ENCODE results near the gene TMEM132A.
"Not testable (repeated sequence)": the region's sequence is repeated elsewhere in the genome, so short reads cannot be mapped to it uniquely, and the experiment has no call there.

TMEM132A gene

DNA sequence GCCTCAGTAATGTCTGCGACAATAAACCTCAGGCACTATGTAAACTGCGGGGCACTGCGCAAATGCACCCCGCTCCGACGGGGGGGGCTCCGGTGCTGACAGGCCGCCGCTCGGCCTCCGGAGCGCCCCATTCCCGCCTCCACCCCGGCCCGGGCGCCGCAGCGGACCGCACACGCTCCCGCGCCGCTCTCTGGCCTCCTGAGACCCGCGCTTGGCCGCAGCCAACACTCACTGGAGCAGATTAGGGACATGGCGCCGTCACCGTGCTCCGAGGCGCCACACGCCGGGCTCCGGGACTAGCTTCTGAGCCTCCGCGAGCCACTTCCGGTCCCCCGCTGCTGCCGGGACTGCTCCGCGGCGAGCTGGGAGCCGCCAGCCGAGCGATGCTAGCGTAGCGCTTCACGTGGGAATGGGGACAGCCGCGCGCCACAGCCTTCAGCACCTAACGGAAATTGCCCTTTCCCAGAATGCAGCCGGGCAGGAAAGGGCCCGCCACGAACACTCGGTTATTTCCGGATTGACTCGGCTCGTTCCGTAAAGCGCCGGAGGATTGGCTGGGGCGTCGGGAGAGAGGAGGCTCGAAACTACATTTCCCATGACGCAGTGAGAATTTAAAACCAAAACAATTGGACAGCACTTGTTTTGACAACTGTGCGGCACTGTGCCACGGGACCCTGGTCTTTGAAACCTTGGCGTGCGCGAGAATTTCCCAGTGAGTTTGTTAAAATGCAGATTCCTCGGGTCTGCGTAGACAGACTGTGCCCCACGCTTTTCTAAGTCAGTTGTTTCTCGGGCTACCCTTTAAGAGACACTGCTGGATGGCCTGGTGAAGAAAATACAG lies 17.9 kb upstream of the TMEM132A start, which contains the start of gene PRPF19:
Gene PRPF19 (minus strand): TSS at position 454 of the 841 bp plus-strand sequence. CDS start 203 bp downstream, at position 251.
- DNase-seq (ENCODE audit: low read depth), result peak; percentile 93

DNA sequence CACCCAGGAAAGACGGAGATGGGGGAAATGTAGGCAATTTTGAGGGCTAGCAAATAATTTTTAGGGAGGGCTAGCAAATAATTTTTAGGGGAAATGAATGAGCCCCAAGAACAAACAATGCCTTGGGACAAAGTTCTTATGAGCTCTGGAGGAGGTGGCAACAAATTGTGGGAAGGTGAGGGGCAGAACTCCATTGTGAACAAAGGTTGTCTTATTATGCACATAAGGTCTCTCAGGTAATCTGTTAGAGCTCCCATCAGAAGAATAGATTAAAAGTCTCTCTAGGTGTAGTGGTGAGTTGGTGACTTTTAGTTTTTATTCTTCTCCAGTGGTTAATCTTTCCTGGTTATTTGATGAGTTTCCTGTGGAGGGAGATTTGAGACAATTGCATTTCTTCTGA lies 15.5 kb upstream of the TMEM132A start:
- DNase-seq (ENCODE audit: low read depth), result no peak

DNA sequence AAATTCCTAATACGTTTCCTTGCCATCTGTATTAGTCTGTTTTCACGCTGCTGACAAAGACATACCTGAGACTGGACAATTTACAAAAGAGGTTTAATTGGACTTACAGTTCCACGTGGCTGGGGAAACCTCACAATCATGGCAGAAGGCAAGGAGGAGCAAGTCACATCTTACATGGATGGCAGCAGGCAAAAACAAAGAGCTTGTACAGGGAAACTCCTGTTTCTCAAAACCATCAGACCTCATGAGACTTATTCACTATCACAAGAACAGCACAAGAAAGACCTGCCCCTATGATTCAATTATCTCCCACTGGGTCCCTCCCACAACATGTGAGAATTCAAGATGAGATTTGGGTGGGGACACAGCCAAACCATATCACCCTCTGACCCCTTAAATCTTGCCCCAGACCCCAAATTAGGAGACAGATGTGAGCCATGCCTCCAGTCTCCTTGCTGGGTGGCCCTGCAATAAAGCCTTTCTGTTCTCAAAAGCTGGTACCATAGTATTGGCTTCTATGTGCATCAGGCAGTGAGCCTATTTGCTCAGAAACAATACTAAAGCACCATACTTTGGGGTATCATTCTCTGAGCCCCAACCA lies 14.5 kb upstream of the TMEM132A start:
- DNase-seq (ENCODE audit: low read depth), result not testable (repeated sequence)

DNA sequence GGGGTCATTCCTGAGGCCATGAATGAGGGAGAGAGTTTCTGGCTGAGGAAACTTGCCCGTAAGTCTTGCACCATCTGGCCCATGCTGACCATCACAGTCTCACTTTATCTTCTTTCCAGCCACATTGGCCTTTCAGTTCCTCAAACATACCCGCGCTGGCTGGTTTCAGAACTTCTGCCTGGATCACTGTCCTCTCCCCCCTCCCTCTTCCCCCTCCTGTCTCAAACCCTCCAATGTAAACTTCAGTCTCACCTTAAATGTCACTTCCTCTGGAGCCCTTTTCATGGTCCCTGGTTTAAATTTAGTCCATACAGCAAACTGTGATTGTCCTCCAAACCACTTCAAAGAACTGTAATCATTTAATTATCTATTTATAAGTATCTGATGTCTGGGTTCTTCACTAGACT lies 14.0 kb upstream of the TMEM132A start:
- DNase-seq (ENCODE audit: low read depth), result no peak

DNA sequence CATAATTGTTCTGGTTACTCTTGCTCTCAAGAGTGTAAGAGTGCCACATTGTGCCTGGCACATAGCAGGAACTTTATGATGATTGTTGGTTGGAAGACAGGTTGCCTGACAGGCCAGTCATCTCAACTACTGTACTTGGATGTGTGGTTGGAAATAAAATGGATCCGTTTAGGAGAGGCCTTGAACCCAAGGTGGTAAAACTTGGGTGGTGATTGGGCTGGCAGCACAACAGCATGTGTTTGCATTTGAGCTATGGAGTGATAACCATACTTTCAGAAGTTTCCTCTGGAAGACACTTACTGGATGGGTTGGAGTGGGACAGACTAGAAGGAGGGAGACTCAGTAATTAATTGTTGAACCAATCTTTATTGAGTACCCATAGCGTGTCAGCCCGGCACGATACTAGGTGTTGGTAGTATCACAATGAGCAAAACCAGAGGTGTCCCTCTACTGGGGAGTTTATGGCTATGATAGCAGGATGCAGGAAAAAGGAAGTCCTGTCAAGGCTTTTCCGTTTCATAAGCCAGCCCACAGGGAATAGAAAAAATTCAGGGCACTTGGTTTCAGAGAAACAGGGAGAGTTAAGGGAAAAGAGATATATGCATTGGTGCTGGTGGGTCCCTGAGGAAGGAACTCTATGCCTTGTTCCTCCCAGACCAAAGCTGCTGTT lies 13.4 kb upstream of the TMEM132A start:
- DNase-seq (ENCODE audit: low read depth), result no peak

DNA sequence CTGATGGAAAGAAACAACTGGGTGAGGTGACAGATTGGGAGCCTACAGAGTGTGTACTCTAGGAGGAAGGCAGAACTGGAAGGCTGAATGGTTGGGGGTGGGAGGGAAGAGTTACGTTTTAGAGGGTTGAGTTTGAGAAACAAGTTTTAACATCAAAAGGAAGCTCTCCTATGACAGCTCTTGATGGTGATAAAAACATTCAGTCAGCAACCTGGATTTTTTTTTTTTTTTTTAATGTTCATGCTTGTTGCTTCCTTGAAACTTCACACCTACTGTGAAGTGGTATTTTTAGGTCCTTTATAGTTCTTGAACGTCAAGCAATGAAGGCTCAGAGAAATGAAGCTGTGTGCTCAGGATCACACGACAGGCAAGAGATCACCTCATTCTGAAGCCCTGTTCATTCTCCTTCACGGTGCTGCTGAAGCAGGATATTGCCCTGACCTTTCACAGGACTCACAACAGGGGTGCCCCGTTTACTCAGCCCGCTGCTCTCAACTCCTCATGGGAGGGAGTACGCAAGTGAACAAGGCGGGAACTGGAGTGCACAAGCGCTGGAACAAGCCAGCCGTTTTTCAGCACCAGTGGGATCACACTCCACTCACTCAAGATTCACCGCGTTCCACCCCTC lies 11.9 kb upstream of the TMEM132A start:
- DNase-seq (ENCODE audit: low read depth), result no peak

DNA sequence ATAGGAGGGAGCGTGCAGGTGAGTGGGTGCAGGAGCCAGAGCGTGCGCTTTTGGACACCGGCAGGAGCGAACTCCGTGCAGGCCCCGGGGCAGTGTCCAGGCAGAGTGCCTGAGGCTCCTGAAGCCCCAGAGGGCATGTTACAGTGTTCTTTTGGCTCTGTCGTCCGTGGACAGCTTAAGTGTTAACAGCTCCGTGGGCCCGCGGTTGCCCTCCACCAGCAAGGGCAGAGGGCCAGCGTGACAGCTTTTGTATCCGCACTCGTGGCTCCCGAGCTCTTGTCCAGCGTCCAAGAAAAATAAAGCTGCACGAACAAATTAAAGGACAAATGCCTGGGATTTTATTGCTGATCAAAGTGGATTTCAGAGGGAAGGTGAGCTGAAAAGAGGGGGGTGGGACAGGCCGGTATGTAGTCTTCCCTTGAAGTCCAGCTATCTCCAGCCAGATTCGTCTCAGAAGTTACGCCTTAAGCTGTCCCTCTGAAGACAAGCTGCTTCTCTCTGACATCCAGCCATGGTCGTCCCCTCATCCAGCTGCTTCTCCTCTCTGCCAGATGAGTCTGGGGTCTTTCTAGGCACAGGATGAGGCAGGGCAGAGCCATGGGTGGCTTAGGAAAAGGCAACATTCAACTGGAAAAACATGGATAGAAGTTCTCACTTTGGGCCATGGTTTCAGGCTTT lies 11.3 kb upstream of the TMEM132A start:
- DNase-seq (ENCODE audit: low read depth), result no peak

DNA sequence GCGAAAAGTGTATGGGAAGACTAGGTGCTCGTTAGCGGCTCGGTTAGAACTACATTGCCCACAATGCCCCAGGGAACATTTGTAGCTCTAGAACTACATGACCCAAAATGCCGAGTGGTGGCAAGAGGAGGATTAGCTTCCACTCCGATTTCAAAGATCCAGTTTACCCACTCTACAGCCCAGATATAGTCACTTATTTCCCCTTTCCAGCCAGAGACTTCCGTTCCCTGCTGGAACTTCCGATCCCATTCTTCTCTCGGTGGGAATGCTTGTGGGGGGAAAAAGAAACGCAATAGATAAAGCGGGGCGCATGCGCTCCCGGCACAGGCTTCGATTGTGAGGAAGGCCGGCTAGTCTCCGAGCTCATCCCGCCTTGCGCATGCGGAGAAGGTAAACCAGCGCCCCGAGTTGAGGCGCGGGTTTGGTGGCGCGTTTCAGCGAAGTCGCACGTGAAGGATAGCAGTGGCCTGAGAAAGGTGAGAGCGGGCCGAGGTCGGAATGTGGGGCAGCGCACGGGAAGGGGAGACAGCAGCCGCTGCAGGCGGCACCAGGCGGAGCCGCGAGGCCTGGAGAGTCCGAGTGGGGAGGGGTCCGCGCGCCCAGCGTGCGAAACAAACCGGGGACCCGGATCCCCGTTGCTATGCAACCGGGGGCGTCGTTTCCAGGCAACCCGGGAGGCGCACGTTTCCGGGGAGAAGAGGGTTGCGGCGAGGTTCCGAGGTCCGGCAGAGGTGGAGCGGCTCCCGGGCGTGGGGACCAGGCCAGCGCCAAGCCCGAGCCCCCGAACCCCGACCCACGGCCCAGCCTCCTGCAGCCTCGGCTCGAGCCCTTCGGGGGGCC lies 10.2 kb upstream of the TMEM132A start, which contains the start of gene TMEM109:
Gene TMEM109 (plus strand): TSS at position 366 of the 840 bp plus-strand sequence. CDS start 5,536 bp downstream, outside the sequence.
- peak; percentile 74 for DNase-seq (ENCODE audit: low read depth)

DNA sequence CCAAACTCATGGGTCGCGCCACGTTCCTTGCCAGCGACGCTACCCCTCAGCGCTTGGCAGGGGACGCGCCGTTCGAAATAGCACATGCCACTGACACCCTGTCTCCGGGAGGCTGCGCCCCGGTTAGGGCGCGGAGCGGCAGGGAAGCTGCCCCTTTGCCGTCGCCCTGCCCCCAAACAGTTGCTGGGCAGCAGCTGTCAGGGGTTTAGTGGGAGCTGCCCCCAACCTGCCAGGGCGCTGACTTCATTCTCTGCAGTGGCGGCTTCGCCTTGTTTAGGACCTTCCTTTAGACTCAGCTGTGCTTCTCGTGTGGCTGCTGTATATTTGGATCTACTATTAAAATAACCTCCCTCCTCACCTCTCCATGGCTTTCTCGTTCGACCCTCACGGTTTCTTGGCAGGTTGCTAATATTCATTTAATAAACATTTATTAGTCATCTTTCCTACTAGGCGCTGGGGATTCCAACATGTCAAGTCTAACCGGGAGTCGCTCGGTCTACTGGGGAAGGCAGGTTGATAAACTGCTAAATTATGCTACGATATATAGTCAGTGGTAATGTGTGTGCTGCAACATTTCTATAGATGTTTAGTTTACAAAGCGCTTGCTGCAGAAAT lies 9.5 kb upstream of the TMEM132A start:
- DNase-seq (ENCODE audit: low read depth), result no peak

DNA sequence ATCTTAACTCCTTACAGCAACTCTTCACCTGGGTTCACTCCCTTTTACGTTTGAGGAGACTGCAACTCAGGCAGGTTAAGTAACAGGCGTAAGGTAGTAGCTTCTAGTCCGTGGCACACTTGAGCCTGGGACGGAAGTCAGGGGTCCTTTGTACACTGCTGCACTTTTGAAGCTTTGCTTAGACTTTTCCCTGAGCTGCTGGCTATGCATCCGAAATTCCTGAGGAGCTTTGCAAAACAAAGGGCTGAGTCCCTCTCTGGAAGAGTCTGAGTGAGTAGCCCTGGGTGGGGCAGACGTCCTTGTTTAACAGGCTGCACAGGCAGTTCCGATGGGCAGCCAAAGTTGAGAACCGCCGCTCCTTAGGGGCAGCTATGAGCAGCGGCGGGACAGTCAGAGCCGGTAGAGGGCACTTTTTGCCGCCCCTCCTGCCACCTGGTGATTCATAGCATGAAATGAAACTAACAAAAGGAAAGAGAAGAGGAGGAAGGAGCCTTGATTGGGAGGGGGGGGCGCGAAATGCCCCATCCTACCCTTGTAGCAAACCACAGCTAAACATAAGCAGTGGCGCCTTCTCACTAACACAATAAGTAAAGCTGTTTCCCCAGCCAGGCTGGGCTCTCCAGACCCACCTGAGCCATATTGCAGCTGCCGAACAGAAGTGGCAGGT lies 8.9 kb upstream of the TMEM132A start:
- no peak for DNase-seq (ENCODE audit: low read depth)

DNA sequence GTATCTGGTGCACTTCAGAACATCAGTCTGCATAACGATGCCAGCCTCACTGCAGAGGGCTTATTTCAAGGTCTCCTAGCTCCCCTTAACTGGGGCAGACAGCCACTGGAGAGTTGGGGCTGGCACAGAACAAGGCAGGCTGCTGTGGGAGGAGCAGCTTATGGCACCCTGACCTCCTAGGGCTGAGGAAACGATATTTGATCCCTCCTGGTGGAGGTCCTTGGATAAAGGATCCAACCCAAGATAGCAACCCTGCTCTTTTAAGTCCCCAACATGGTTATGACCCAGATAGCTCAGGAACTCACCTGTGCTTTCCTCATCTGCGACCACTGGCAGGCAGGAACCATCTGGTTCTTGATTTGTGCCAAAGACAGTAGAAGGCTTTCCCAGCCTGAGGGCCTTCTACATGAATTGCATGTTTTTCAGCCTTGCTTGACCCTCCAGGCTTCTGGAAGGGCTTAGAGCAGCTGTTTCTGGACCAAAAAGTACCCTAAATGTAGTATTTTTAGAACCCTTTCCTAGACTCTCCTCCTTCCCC lies 7.5 kb upstream of the TMEM132A start:
- no peak for DNase-seq (ENCODE audit: low read depth)

DNA sequence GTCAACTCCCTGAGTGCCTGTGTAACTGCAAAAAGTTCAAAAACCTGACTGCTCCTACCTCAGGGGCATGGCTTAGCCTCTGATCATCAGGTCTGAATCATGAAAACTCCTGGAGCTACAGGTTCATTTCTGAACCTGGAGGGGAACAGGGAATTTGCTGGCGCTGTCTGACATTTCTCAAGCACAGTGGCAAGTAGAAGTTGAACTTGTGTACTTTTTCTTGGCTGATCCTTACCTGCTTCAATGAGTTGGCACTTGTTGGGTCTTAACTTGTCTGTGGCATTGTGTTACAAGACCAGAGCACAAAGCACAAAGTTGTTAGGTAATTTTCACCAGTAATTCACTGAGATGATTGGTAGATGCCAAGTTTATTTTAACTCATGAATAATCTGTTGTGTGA lies 7.0 kb upstream of the TMEM132A start:
- DNase-seq (ENCODE audit: low read depth), result no peak

DNA sequence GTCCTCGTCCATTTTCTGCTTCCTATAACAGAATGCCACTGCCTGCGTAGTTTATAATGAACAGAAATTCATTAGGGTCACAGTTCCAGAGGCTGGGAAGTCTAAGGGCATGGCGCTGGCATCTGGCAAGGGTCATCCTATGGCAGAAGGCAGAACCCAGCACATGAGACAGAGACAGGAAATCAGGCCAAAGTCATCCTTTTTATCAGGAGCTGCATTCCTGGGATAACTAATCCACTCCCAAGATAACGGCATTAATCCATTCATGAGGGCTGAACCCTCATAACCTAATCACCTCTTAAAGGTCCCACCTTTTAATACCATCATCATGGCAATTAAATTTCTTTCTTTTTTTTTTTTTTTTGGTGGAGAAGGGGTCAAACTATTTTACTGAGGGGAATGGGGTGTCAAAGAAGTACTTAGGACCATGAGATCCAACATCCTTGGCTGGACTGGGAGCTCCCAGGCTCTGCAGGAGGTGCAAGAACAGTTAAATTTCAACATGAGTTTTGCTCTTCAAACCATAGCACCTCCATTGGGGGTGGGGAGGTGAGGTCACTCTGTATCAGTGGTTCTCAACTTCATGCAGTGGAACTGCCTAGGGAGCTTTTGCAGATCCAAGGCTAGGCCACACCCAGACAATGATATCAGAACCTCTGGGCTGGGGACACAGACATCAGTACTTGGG lies 5.9 kb upstream of the TMEM132A start:
- no peak for DNase-seq (ENCODE audit: low read depth)

DNA sequence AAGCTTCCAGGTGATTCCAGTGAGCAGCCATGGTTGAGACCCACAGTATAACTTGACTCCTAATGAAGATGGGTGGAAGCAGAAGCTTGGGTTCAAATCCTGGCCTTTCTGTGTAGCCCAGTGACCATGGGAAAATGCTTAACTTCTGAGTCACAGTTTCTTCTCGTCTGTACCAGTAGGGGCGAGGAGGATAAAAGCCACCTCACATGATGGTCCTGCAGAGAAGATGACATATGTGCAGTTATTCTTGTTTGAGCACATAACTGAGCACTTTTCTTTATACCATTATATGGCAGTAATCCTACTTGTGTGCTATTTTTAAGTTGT lies 5.4 kb upstream of the TMEM132A start:
- no peak for DNase-seq (ENCODE audit: low read depth)

DNA sequence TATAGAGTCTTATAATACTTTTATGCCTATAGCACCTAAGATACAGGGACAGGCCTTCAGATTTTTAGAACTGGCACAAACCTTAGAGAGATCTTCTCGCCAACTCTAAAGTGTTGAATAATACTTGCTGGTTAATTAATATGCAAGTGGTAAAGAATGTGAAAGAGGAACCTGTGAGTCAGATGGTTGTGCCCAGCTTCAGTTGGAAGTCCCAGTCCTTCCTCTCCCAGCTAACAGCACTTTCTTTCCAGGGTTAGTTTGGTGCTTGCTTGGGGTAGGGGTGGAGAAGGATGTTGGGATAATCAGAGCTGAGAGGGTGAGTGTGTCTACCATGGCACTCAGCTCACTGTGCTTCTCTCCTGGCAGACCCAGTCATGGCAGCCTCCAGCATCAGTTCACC lies 4.9 kb upstream of the TMEM132A start:
- no peak for DNase-seq (ENCODE audit: low read depth)

DNA sequence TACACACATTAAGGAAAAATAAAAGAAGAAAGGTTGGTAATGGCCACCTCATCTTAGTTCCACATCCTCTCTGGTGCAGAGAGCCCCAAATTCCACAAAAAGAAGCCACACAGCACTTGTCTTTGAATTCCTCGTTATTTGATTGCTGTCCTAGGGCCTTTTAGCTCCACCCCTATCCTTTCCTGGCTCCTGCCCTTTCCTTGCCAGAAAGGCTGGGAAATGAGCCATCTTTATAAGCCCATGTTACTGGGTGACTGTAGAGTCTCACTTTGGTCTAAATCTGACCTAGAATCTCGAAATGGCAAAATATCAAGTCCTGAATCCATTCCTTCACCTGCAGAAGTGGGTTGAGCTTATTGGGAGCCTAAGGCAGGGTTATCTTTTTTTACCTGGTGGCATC lies 4.3 kb upstream of the TMEM132A start:
- no peak for DNase-seq (ENCODE audit: low read depth)

DNA sequence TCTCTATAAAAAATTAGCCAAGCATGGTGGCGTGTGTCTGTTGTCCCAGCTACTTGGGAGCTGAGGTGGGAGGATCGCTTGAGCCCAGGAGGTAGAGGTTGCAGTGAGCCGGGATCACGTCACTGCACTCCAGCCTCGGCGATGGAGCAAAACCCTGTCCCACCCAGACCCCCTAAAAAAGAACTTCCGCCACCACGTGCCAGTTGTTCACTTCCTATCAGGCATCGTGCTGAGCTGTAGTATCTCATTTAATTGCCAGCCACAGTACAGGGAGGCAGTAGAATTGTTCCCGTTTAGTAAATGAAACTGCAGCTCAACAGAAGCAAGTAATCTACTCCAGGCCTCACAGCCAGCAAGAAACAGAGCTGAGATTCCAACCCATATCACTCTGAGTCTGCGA lies 3.0 kb upstream of the TMEM132A start:
- no peak for DNase-seq (ENCODE audit: low read depth)

DNA sequence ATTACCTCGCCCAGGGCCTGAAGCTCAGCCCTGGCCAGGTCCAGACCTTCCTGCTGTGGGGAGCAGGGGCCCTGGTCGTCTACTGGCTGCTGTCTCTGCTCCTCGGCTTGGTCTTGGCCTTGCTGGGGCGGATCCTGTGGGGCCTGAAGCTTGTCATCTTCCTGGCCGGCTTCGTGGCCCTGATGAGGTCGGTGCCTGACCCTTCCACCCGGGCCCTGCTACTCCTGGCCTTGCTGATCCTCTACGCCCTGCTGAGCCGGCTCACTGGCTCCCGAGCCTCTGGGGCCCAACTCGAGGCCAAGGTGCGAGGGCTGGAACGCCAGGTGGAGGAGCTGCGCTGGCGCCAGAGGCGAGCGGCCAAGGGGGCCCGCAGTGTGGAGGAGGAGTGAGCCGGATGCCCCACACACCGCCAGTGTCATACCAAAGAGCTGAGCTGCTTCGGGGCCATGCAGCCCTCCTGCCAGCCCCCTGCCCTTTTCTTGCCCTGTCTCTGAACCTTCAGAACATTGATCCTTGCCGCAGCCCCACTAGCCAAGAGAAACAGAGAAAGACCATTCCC lies 2.4 kb upstream of the TMEM132A start:
- DNase-seq (ENCODE audit: low read depth), result no peak

DNA sequence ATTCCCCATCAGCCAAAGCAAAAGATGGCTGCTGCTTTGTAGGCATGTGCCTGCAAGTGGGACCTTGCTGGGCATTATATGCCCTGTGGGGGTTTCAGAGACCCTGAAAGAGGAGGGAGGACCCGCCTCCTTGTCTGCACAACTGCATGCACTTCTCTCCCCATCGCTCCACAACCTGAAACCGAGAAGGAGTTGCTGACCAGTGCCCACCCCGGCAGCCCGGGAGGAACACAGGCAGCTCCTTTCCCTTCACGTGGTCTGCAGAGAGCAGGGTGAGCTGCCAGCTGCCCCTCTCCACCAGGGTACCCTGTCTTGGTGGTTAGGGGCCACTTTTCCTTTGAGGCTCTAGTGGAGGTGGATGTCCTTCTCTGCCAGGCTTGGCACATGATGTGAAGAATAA lies 1.4 kb upstream of the TMEM132A start:
- no peak for DNase-seq (ENCODE audit: low read depth)
